HK-2 (cell line): ENCODE measurements around the gene SIM1.

Source experiments
- DNase-seq: peaks from one replicate; pipeline ENCODE4 v3.0.0-alpha.2; 2018; ENCODE audit not compliant: unreplicated experiment

Gene SIM1

GRCh38 chr6:100470422-100471120 is 5.8 kb upstream of the SIM1 start:
- no peak for DNase-seq

DNA sequence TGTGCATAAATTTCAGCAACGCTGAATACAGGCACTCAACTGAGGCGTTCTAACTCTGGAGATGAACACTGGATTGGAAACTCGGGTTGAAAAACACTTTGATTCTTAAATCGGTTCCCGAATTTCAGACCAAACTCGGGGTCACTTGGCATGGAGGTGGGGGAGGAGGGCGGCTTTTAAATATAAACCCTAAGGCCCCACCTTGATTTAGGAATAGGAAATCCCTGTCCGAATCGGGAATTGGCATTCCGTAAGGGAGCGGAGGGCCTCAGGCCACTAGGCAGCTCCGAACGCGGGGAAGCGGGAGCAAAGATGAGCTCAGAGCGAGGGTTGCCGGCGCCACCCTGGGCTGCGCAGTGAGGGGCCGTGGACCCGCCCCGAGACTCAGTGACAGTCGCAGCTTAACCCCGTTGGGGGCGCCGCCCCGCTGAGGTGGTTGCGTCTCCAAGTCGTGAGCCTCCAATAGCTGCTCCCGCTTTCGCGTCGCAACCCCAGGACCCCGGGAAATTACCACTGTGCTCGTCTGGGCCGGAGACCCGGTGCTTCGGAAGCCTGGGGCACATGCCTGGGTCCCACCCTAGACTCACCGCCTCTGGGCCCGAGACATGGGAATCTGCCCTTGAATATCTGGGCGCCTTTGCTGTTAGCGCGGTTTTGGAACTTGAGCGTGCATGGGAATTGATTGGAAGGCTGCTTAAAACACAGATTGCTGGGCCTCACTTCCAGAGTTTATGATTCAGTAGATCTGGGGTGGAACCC is 4.6 kb upstream of the SIM1 start:
- DNase-seq = no peak

GRCh38 chr6:100468016-100468622 is 3.4 kb upstream of the SIM1 start:
- no peak for DNase-seq

DNA sequence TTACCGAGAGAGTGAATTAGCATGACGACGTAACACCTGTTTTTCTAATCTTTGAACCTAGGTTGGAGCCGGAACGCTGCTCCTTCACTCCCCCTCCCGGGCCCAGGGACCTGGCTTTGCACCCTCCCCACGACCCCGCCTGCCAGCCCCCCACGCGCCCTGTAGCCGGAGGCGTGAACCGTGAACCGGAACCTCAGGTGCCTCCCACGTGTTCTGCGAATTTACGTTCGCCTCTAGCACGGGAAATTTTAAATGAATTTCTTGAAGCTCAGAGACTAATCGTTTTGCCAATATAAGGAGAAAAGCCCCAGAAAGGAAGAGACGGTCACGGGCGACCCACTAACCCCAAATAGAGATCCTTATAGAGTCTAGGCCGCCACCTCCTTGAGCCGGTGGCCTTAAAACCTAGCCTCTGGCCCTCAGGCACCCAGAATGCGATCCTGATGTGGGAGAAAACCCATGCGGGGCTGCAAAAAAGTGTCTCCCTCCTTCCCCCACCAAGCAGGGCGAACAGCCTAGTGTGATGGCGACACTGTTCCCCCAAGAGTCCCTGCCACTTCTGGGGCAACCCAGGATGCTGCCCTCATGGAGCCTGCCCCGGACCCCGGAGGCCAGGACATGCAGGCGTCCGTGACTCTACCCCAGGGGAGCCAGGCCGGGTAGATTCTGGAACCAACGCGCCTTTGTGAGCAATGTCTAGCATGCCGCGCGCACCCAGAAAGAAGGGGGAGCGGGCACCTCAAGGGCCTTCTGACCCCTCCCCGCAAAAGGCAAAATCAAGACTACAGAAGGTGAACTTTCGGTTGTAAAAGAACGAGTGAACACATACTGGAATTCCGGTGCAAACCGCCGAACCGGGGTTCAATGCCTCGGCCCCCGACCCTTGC is 2.7 kb upstream of the SIM1 start:
- no peak for DNase-seq

- no peak for DNase-seq
Measured at GRCh38 chr6:100466410-100467128, 1.8 kb upstream of the SIM1 start.

DNA sequence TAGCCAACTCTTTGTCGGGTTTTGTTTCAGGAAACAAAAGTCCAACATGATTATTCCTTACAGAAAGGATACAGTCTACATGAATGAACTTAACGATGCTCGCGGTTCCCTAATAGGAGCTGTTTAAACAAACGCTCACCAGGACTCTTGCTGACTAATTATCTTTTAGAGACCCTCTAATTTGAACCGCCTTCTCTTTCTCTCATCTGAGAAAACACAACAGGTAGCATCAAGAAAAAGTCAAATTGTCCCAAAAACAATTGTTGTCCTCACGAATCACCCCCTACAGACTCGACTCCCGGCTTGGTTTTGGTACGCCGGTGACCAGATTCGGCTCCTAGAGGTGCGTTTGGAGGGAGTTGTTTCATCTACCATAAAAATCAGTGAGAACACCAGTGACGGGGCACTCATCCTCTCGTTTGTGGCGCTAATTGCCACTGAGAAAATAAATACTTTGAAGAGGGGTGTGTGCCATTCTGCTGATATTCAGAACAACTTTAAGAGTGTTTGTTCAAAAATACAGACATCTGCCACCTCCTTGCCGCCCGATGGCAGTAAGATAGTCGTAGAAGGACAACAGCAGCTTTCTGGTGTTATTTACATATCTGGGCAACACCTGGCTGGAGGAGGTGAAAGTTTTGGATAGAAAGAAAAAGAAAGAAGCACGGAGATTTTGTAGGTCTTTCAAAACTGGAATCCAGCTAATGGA is 1.1 kb upstream of the SIM1 start:
- DNase-seq = no peak

DNA sequence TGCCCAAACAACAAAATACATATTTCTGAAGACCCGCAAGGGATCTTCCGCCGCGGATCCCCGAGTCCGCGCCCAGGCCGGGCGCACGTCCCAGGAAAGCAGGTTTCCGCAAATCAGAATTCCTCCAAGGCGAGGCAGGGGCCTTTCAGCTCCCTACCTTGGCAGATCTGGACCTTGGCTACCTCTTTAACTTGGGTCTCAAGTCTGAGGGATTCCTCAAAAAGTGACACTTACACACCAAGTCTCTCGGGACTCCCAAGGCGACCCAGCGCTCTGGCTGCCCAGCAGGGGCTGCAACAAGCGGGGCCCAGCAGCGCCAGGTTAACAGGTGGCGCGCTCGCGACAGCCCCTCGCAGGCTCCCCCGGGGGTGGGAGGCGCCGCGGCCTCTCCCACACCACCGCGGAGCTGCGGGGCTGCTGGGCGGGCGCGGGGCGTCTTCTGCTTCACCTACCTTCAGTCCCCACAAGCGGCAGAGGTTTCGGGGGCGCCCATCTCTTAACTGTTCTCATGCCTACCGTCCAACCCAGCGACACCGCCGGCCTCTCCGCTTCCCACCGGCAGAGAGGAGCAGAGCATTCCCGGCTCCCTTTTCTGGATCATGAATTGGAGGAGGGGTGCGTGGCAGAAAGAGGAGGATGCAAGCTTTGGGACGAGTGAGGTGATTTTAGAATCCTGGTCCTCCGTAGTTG is 414 bp downstream of the SIM1 start:
- DNase-seq = peak; percentile 66

DNA sequence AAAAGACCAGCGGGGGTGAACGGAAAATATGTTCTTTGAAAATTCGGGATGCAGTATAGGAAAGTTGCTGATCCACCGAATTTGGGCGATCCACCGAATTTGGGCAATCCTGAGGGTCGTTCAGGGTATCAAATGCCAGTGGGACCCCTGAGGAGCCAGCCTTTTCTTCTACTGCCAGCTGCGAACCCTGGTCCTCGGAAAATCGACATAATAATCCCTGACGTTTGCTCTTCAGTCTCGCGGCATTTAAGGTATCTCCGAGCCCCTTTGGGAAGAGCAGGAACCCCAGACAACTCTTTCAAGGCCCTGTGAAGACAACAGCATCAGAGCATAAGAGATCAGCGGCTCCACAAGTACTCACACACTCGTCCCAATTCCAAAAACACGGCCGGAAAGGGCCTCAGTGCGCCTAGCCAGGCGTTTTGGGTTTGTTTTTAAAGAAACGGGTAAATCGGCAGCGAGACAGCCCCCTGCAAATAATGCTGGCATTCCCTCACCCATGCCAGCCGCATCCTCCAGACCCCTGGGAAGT is 1.0 kb downstream of the SIM1 start:
- no peak for DNase-seq

DNA sequence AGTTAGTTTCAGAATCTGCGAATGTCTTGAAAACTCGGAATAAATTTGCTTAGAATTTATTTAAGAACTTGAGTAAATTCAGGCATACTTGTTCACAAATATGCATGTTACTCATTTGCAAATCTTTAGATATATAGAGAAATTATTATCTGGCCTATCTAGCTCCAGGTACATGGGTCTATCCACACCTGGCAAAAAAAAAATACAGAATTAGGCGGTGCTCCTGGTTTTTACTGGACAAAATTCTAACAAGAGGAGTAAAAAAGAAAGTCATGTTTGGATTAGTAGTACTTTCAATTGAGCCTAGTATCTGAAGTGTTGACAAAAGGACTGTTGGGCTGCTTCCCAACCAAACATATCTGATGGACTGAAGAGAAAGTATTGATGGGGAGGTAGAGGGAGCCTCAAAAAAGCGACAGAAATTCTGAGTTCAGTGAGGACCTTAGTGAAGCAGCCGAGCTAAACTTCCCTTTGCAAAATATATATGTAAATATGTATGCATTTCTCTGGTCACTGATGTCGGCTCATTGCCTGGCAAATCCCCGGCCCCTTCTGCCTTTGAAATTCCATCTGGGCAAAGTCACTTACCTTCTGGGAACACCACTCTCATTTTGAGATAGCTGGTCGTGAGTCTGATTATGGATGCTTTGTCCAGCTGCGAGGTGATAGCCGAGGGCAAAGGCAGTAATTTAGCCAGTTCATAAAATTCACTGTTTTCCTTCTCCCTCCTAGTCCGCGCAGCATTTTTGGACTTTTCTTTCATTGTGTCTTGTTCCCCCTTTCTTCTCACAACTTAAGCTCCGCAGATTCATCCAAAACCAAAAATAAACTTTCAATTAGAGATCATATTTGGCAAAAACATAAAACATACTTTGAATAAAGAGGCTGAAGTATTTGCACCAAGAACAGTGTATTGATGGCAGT is 1.8 kb downstream of the SIM1 start:
- DNase-seq = no peak

DNA sequence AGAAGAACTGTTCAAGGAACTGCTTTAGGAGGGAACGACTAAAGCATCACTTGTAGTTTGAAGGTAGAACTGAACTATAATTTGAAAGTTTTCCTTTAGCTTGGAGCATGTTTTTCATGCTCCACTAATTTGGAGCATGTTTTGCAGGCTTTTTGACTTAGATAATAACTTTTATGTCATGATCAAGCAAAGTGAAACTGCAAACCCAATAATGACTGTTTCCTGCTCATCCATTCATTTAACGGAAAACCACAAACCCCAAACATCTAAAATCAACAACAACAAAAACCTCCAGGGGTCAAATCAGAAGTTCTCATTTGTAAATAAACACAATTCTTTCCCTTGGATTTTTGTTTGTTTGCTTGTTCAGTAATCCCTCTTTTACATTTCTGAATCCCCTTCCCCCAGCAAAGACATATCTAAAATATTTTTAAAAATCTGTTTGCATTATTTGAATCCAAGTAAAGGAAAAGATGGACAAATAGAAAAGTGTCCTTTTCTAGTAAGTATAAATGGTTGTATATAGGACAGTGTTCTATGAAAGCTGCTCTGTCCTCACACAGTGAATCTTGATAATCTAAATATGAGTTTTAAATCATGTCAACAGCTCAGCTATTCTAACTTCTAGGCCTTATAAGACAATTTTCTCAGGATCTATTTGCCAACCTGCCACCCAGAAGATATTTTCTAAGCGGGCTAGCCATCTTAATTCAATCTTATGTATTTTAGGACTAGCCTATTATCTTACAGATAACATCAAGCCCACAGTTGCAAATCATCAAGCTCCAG is 2.6 kb downstream of the SIM1 start:
- DNase-seq = no peak

GRCh38 chr6:100461278-100461916 is 3.3 kb downstream of the SIM1 start:
- DNase-seq = peak; percentile 73

- DNase-seq = peak; percentile 38
Measured at GRCh38 chr6:100460650-100461204, 4.0 kb downstream of the SIM1 start.

DNA sequence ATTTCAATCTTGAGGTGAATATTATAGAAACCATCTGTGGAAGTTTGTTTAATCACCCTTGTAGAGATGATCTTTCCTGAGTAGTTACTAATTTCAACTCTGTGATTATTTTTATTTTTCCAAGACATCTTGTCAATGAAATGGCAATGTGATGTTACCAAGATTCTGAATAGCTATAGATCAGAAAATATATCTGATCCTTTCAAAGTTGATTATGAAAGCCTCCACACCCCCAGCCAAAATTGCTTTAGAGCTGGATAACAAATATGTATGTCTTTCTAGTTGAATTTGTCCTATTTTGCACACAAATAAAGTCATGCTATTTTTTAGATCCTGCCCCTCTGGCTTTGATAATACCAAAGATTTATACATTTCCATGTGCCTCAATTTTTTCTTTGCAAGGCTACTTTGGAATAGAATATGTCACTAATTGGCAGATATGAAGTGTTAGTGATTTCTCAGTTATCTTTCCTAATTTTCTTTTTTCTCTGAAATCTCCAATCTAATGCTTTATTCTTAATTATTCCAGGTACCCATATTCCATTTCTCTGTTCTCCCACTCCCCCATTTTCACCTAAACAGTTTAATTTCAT is 5.0 kb downstream of the SIM1 start:
- no peak for DNase-seq

- DNase-seq = no peak
Measured at GRCh38 chr6:100458841-100459591, 5.7 kb downstream of the SIM1 start.

DNA sequence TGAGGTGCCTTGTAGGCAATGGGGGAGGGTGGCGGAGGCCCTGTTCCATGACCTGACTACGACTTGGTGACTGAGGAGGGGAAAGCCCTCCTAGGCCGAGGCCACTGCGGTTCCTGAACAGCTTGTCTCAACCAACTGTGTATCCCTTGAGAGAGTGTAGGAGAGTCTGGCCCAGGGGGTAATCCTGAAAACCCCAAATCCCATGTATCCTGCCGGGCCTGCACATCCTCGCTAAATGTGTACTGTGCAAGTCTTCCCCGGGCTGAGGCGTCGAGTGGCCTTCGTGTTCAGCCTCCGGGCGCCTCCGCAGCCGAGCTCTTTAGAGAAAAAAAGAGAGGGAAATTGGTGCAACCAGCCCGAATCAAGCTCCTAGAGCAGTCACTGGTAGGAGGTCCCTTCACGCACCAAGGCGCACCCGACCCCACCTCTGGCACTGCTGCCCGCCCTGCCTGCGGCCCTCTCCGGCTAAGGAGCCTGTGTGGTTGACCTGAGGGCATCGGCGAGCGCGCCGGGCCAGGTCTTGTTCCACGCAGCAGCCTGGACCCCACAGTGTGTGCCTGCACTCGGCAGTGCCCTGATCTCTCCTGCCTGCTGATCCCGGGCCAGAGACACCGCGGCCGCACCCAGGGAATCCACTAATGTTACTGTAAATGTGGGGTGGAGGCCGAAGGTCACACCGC is 7.3 kb downstream of the SIM1 start:
- no peak for DNase-seq

DNA sequence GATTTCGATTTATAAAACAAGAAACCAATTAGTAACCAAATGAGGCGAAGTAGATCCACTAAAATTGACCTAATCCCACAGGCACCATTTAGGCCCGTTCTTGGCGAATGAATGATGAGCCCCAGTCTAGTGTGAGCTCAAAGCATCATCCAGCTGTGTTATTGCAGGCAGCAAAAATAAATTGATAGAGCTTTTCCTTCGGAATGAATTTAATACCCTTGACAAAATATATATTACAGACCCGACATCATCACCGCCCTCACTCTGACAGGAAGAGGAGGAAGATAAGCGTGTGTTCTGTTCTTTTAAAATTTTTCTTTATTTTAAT is 7.8 kb downstream of the SIM1 start:
- DNase-seq = no peak
